Small intestine (tissue), 7 donors: Measurements from ENCODE around the gene HLA-DMA. TPM values are rescaled to one million over a fixed set of nuclear protein-coding genes. Genes with fewer than 3 reads are reported as not detected.

Source experiments
- DNase-seq, 2 donors: peaks; one replicate each; pipeline versions ENCODE4 v3.0.0 to v3.0.0-alpha.2; 2013
- FAIRE-seq: peaks from 2 replicates; lab custom pipeline; 2012; peaks lifted over from hg19 to GRCh38; lab: Jason Lieb, UNC
- H3K27ac ChIP-seq, 3 donors: one replicate each; pipeline ENCODE4 v1.5.1; 2013; ENCODE audit warnings: low read length in 2 of 3, mild to moderate bottlenecking in 2 of 3, control low read depth in 1 of 3, inconsistent platforms in 1 of 3, low read depth in 1 of 3, moderate library complexity in 1 of 3
- H3K27me3 ChIP-seq, 3 donors: one replicate each; pipeline ENCODE4 v1.6.1; 2013; ENCODE audit warnings: low read length in 3 of 3, inconsistent platforms in 1 of 3; ENCODE audit not compliant: control insufficient read depth in 3 of 3, insufficient read depth in 3 of 3
- H3K36me3 ChIP-seq, 3 donors: one replicate each; pipeline ENCODE4 v1.6.1; 2013; ENCODE audit warnings: low read length in 3 of 3, inconsistent platforms in 1 of 3, low read depth in 1 of 3, mild to moderate bottlenecking in 1 of 3, moderate library complexity in 1 of 3; ENCODE audit not compliant: control insufficient read depth in 3 of 3, insufficient read depth in 2 of 3
- H3K4me1 ChIP-seq, 3 donors: one replicate each; pipeline ENCODE4 v1.6.1; 2013; ENCODE audit warnings: low read length in 2 of 3, inconsistent platforms in 1 of 3, low read depth in 1 of 3, mild to moderate bottlenecking in 1 of 3, moderate library complexity in 1 of 3; ENCODE audit not compliant: control insufficient read depth in 3 of 3, insufficient read depth in 2 of 3
- H3K4me3 ChIP-seq, 3 donors: one replicate each; pipeline ENCODE4 v1.5.1; 2013; ENCODE audit warnings: low read length in 3 of 3, control low read depth in 1 of 3, inconsistent platforms in 1 of 3, low read depth in 1 of 3, mild to moderate bottlenecking in 1 of 3, moderate library complexity in 1 of 3
- H3K9me3 ChIP-seq, 2 donors: one replicate each; pipeline ENCODE4 v1.6.1; 2013; ENCODE audit warnings: low read depth in 1 of 2, low read length in 1 of 2; ENCODE audit not compliant: control insufficient read depth in 2 of 2, insufficient read depth in 1 of 2
- WGBS, 3 donors: extraction: QIAGEN DNeasy Blood & Tissue Kit; methylation state at CpG; one replicate each; pipeline ENCODE4 v1.1.7; 2013; 5-methylcytosine and 5-hydroxymethylcytosine counted together
- polyA plus RNA-seq, 4 donors: library from polyadenylated mRNA; stranded (reverse) in 3 of 4; unstranded in 1 of 4; fragments of 200-250 nt in 3 of 4; fragments of 120-200 nt in 1 of 4; gene quantifications; one replicate each; pipeline versions ENCODE4 v1.2.1 to v1.2.3, GENCODE V29; 2013
- donor health status: healthy with polysubstance abuse.
- donor health status: control.
- donor health status: control.
- donor health status: Bipolar disorder and iron deficiency.
- donor health status: healthy.

HLA-DMA gene
- polyA plus RNA-seq, 4 donors, result 24.5 to 111 (median 68.5) TPM

- no peak for DNase-seq
- Histone ChIP-seq H3K9me3 (no peaks in the 10 kb centered on the region), H3K36me3 (no peaks in the 10 kb centered on the region), H3K4me3 (no peak overlapping the region), H3K27me3 (peaks cover 0 to 20% (median 0%) of the 10 kb centered on the region in 3 donors), H3K4me1 (peaks cover 0 to 3% (median 0%) of the 10 kb centered on the region in 3 donors), H3K27ac (no peak overlapping the region)
- WGBS, 3 donors, result 82 to 87% (median 86%) methylated on average over 12 of the region's 12 CpGs
- no peak for FAIRE-seq
These were observed 16.4 kb downstream of the HLA-DMA start for GRCh38 chr6:32936239-32937152.

- peaks cover 0 to 20% (median 0%) of the 10 kb centered on the region in 3 donors for H3K27me3 ChIP-seq
- DNase-seq (no peak), FAIRE-seq (no peak)
- no peaks in the 10 kb centered on the region for H3K9me3 ChIP-seq
- H3K27ac ChIP-seq, result no peak overlapping the region
- no peak overlapping the region for H3K4me3 ChIP-seq
- H3K4me1 ChIP-seq, result peaks cover 0 to 3% (median 0%) of the 10 kb centered on the region in 3 donors
- no peaks in the 10 kb centered on the region for H3K36me3 ChIP-seq
- 81 to 86% (median 83%) methylated on average over 4 of the region's 4 CpGs for WGBS, 3 donors
These were observed 17.2 kb downstream of the HLA-DMA start for GRCh38 chr6:32935551-32936238.

DNA sequence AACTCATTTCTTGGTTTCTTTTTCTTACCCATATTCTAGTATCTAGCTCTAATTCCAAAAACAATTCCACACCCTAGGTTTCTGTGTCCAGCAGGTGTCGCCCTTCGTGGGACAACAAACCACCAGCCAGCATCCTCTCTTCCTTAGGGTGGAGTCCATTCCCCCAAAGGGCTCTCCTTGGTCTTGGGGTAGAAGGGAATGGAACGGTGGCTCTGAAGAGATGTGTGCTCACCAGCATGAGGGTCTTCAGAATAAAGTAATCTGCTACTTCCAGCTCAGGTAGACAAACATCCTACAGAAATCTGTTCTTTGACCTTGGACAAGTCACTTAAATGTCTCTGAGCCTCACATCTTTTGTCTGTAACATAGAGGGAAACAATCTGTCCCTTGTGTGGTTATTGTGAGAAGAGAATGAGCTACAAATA, 19.2 kb downstream of the HLA-DMA start:
- Histone ChIP-seq H3K27me3 (peaks cover 0 to 19% (median 0%) of the 10 kb centered on the region in 3 donors), H3K9me3 (no peaks in the 10 kb centered on the region), H3K4me3 (no peak overlapping the region), H3K4me1 (no peaks in the 10 kb centered on the region), H3K27ac (no peak overlapping the region), H3K36me3 (no peaks in the 10 kb centered on the region)
- FAIRE-seq (no peak), DNase-seq (peak; percentile 78)
- 1 to 4% (median 3%) methylated on average over 3 of the region's 3 CpGs for whole genome bisulfite sequencing, 3 donors

GRCh38 chr6:32932132-32932868, 20.6 kb downstream of the HLA-DMA start:
- Histone ChIP-seq H3K36me3 (no peaks in the 10 kb centered on the region), H3K4me1 (no peaks in the 10 kb centered on the region), H3K27me3 (peaks cover 0 to 14% (median 0%) of the 10 kb centered on the region in 3 donors), H3K27ac (no peak overlapping the region), H3K9me3 (no peaks in the 10 kb centered on the region), H3K4me3 (no peak overlapping the region)
- FAIRE-seq (no peak), DNase-seq (no peak)
- WGBS, 3 donors, result 74 to 81% (median 78%) methylated on average over 7 of the region's 7 CpGs

DNA sequence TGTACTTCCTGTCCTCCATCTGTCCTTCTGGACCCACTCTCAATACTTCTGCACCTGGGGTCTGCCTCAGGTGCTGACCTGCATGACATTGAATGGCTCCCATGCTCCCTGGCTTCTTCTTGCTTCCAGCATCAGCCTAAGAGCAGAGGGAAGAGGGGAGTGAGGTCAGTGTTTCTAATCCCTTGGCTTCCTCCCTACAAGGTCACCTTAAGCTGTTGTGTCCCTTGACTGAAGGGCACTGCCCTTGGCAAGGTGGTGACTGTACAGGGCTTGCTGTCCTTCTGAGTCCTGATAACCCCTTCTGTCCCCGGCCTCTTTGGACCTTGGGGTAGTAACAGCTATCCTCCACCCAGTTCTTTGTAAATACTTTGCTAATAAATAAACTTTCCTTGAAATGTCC, 21.7 kb downstream of the HLA-DMA start:
- no peak for FAIRE-seq

DNA sequence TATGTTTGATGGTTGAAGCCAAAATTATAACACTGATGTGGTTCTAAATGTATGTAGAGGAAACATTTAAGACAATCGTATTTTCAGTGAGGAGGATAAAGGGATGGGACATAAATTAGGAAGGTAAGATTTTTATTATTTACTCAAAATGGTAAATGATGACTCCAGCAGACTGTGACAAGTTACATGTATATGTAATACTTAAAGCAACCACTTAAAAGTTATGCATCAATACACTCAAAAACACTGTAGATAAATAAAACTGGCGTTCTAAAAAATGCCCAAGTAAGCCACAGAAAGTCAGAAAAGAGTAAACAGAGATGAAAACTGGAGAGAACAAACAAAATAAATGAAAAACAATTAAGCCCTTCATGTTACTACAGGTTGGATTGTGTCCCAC, 30.8 kb downstream of the HLA-DMA start:
- FAIRE-seq, result no peak
- Histone ChIP-seq H3K27me3 (no peaks in the 10 kb centered on the region), H3K27ac (no peak overlapping the region), H3K4me3 (no peak overlapping the region), H3K4me1 (no peaks in the 10 kb centered on the region), H3K9me3 (no peaks in the 10 kb centered on the region), H3K36me3 (no peaks in the 10 kb centered on the region)
- WGBS, 3 donors, result 85 to 91% (median 86%) methylated on average over 2 of the region's 2 CpGs
- no peak for DNase-seq

More for the DNA sequence above, 21.7 kb downstream of the HLA-DMA start:
- Histone ChIP-seq H3K9me3 (no peaks in the 10 kb centered on the region), H3K27ac (no peak overlapping the region), H3K36me3 (no peaks in the 10 kb centered on the region), H3K4me3 (no peak overlapping the region), H3K27me3 (peaks cover 0 to 9% (median 0%) of the 10 kb centered on the region in 3 donors), H3K4me1 (no peaks in the 10 kb centered on the region)
- 0% methylated on average over 1 of the region's 1 CpG for WGBS, 3 donors
- no peak for DNase-seq

- H3K36me3 ChIP-seq, result no peaks in the 10 kb centered on the region
- no peak overlapping the region for H3K4me3 ChIP-seq
- no peak overlapping the region for H3K27ac ChIP-seq
- no peaks in the 10 kb centered on the region for H3K9me3 ChIP-seq
- no peak for DNase-seq
- no peak for FAIRE-seq
- H3K4me1 ChIP-seq, result no peaks in the 10 kb centered on the region
- H3K27me3 ChIP-seq, result no peaks in the 10 kb centered on the region
- 9 to 29% (median 22%) methylated on average over 2 of the region's 2 CpGs for WGBS, 3 donors
These were observed 32.2 kb downstream of the HLA-DMA start for GRCh38 chr6:32920715-32921114.

DNA sequence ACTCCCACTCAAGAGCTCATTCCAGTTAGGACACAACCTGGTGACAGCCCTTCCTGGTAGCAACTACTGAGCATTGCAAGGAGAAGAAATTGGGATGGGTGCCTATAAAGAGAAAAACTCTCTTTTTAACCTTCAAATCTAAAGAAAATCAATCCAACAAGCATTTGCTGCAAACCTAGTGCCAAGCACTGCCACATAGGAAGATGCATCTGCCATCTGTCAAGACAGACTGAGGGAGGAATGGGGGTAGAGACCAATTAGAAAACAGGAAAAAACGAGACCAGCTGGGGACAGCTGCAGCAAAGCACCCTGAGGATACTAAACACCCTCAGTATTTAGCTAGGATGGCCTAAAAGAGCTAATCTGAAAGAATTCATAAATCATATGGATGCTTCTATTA, 39.9 kb downstream of the HLA-DMA start:
- Histone ChIP-seq H3K4me1 (no peaks in the 10 kb centered on the region), H3K36me3 (no peaks in the 10 kb centered on the region), H3K27me3 (peaks cover 0 to 5% (median 0%) of the 10 kb centered on the region in 3 donors), H3K27ac (no peak overlapping the region), H3K9me3 (no peaks in the 10 kb centered on the region), H3K4me3 (no peak overlapping the region)
- FAIRE-seq (no peak), DNase-seq (no peak)
- WGBS, 3 donors, result 41 to 58% (median 50%) methylated on average over 1 of the region's 1 CpG
